GM12878 (cell line): ENCODE results near the gene SRSF2. TPM values are rescaled to one million over a fixed set of nuclear protein-coding genes. Genes with fewer than 3 reads are reported as not detected.

Experiments
- ATAC-seq: fragments of 200-7000 bp; cut with Tn5 transposase; 3 replicates; pipeline ENCODE4 v1.9.1; 2020; ENCODE audit warnings: mild to moderate bottlenecking, moderate library complexity
- BruUV-seq: library from RNA; stranded (reverse); fragments of 400-500 nt; replicated peaks from 2 replicates; lab custom pipeline; 2021; lab: Mats Ljungman, UMichigan
- CTCF ChIA-PET: fragments of 300-600 bp; sonication (Branson Sonifier 250); formaldehyde crosslinking; extraction: SDS; loops from one replicate; lab custom pipeline; 2021; ENCODE audit warnings: inconsistent platforms; lab: Yijun Ruan, JAX
- POLR2A ChIA-PET: fragments of 350-600 bp; formaldehyde crosslinking; extraction: SDS; loops from one replicate; lab custom pipeline; 2021; ENCODE audit warnings: inconsistent platforms; lab: Charles Lee
- RAD21 ChIA-PET: fragments of 300-600 bp; sonication (Branson Sonifier 250); formaldehyde crosslinking; loops from one replicate; lab custom pipeline; 2023; ENCODE audit warnings: antibody characterized with exemption; ENCODE audit not compliant: unreplicated experiment; lab: Charles Lee
- SMC1A ChIA-PET: fragments of 300-600 bp; sonication (Branson Sonifier 250); formaldehyde crosslinking; loops from one replicate; lab custom pipeline; 2023; ENCODE audit not compliant: unreplicated experiment, uncharacterized antibody; lab: Charles Lee
- DNase-seq: peaks from one replicate; pipeline ENCODE4 v3.0.0-alpha.2; 2011; ENCODE audit warnings: low read depth, low spot score
- FAIRE-seq: peaks from 3 replicates; lab custom pipeline; 2011; peaks lifted over from hg19 to GRCh38; lab: Jason Lieb, UNC
- H2AFZ ChIP-seq: 2 replicates; pipeline ENCODE4 v1.6.0; 2011; ENCODE audit warnings: low read depth, low read length, control low read depth; ENCODE audit not compliant: control insufficient read depth
- H3K27ac ChIP-seq: 2 replicates; pipeline ENCODE4 v1.5.1; 2011; ENCODE audit warnings: control low read depth; ENCODE audit not compliant: control insufficient read depth, insufficient read depth
- H3K27me3 ChIP-seq, 2 experiments: replicated peaks in 1 of 2; 2 replicates each; pipeline versions ENCODE4 v1.6.0 to v1.6.1; 2011; ENCODE audit warnings: low read length in 1 of 2; ENCODE audit not compliant: control insufficient read depth in 2 of 2, insufficient read depth in 2 of 2
- H3K36me3 ChIP-seq, 2 experiments: 2 replicates each; pipeline ENCODE4 v1.5.1; 2011; ENCODE audit warnings: low read length in 1 of 2; ENCODE audit not compliant: control insufficient read depth in 2 of 2, insufficient read depth in 2 of 2
- H3K4me1 ChIP-seq: 2 replicates; pipeline ENCODE4 v1.6.1; 2011; ENCODE audit warnings: mild to moderate bottlenecking, low read length, moderate library complexity, mixed read lengths; ENCODE audit not compliant: control insufficient read depth, insufficient read depth
- H3K4me2 ChIP-seq: 2 replicates; pipeline ENCODE4 v1.6.0; 2011; ENCODE audit warnings: control low read depth; ENCODE audit not compliant: control insufficient read depth, insufficient read depth
- H3K4me3 ChIP-seq: fragments of 200-600 bp; sonication (generic); 2 replicates; pipeline ENCODE4 v1.5.1; 2016
- H3K79me2 ChIP-seq: 2 replicates; pipeline ENCODE4 v1.6.0; 2011; ENCODE audit warnings: low read length; ENCODE audit not compliant: control insufficient read depth, insufficient read depth
- H3K9ac ChIP-seq: 2 replicates; pipeline ENCODE4 v1.8.0; 2011; ENCODE audit warnings: low read length, control low read depth, mixed read lengths; ENCODE audit not compliant: control insufficient read depth, insufficient read depth
- H3K9me3 ChIP-seq: replicated peaks from 3 replicates; pipeline ENCODE4 v1.5.1; 2011; ENCODE audit warnings: mild to moderate bottlenecking, low read length; ENCODE audit not compliant: control insufficient read depth, insufficient read depth
- H4K20me1 ChIP-seq: 2 replicates; pipeline ENCODE4 v1.6.0; 2011; ENCODE audit not compliant: control insufficient read depth, insufficient read depth
- BACH1 ChIP-seq: fragments of 450-650 bp; IDR thresholded peaks from 2 replicates; pipeline ENCODE4 v1.6.1; 2017; ENCODE audit warnings: mild to moderate bottlenecking, borderline replicate concordance
- CBX3 ChIP-seq: fragments of 200-600 bp; sonication (generic); IDR thresholded peaks from 2 replicates; pipeline ENCODE4 v1.6.1; 2016; ENCODE audit warnings: low read depth, borderline replicate concordance
- CBX5 ChIP-seq: sonication (generic); IDR thresholded peaks from 2 replicates; pipeline ENCODE4 v1.6.1; 2016; ENCODE audit warnings: low read depth, moderate library complexity, mild to moderate bottlenecking, inconsistent platforms
- CUX1 ChIP-seq: IDR thresholded peaks from 2 replicates; pipeline ENCODE4 v1.6.1; 2012; ENCODE audit warnings: improper control_type of control experiment, low read depth, low read length; ENCODE audit not compliant: insufficient replicate concordance
- FOXM1 ChIP-seq: IDR thresholded peaks from 2 replicates; pipeline ENCODE4 v1.6.1; 2012; ENCODE audit warnings: low read depth, mild to moderate bottlenecking, inconsistent platforms, low read length, moderate library complexity
- GATAD2B ChIP-seq: fragments of 450-650 bp; conservative IDR thresholded peaks from 2 replicates; pipeline ENCODE4 v1.6.1; 2017; ENCODE audit warnings: low read depth, mild to moderate bottlenecking, moderate library complexity
- HSF1 ChIP-seq: fragments of 150-350 bp; IDR thresholded peaks from 2 replicates; pipeline ENCODE4 v1.6.1; 2014; ENCODE audit warnings: mild to moderate bottlenecking, low read depth, low read length
- SMAD5 ChIP-seq: IDR thresholded peaks from 2 replicates; pipeline ENCODE4 v1.6.1; 2016; ENCODE audit warnings: antibody characterized with exemption, low read depth
- ZNF622 ChIP-seq: fragments of 450-650 bp; IDR thresholded peaks from 2 replicates; pipeline ENCODE4 v1.6.1; 2017; ENCODE audit warnings: mild to moderate bottlenecking, inconsistent platforms
- WGBS: methylation state at CpG from one replicate; pipeline ENCODE4 v1.1.6; 2016; ENCODE audit warnings: low lambda C conversion rate; ENCODE audit not compliant: insufficient replicate concordance, insufficient coverage; ENCODE audit errors: missing lambda C conversion rate; 5-methylcytosine and 5-hydroxymethylcytosine counted together
- in situ Hi-C: fragments of 300-500 bp; cut with MboI; formaldehyde crosslinking; loops from 9 replicates; pipeline ENCODE4 v1.14.3; 2018; ENCODE audit warnings: mixed read lengths
- intact Hi-C: fragments of 100-400 bp; cut with micrococcal nuclease; formaldehyde crosslinking; loops from one replicate; pipeline ENCODE4 v1.14.2; 2022; ENCODE audit not compliant: unreplicated experiment
- polyA plus RNA-seq, 11 experiments: library from polyadenylated mRNA; depleted of rRNA in 4 of 11; unstranded in 6 of 11; stranded (reverse) in 5 of 11; fragments of >200 nt; fragmentation: Nextera tagmentation in 4 of 11; fragmentation: Illumina TruSeq in 1 of 11; extraction: Ambion mirVana in 4 of 11; extraction: Trizol in 1 of 11; gene quantifications; 1 replicate in 1 of 11; 2 replicates in 10 of 11; pipeline versions ENCODE4 v1.2.1 to v1.2.3, GENCODE V29; 2011 to 2016; ENCODE audit warnings: inconsistent platforms in 2 of 11, missing spikeins in 2 of 11, low read depth in 1 of 11
- total RNA-seq, 4 experiments: library from RNA; depleted of rRNA in 3 of 4; stranded (reverse); fragments of >200 nt in 3 of 4; fragmentation: Illumina TruSeq in 1 of 4; extraction: Trizol in 1 of 4; gene quantifications; 2 replicates each; pipeline versions ENCODE4 v1.2.1 to v1.2.3, GENCODE V29; 2013 to 2021

SRSF2 gene
- total and polyA plus RNA-seq, 10 of the 15 experiments (the other 5 are each of a cell fraction or from before 2014, with no cell fraction given) = 225 to 795 (median 410) TPM

- Histone ChIP-seq H3K4me3 (no peak overlapping the region), H3K79me2 (no peaks in the 10 kb centered on the region), H3K4me2 (no peak overlapping the region), H2AFZ (no peak overlapping the region), H4K20me1 (no peaks in the 10 kb centered on the region), H3K27me3 (no peaks in the 10 kb centered on the region; a peak in 1 of 4 replicates), H3K4me1 (peaks cover 10% of the 10 kb centered on the region), H3K27ac (no peak overlapping the region), H3K9ac (no peak overlapping the region), H3K9me3 (no peaks in the 10 kb centered on the region), H3K36me3 (no peaks in the 10 kb centered on the region)
- POLR2A ChIA-PET = no interaction called here
- DNase-seq (no peak), FAIRE-seq (no peak), ATAC-seq (no peak)
- CTCF ChIA-PET = interaction anchor here (1.7 to 1.8 kb wide), 2 partner anchors 13 to 20 kb away, joined by 5 to 8 read pairs; no protein-coding TSS in a partner anchor
- SMC1A ChIA-PET = interaction anchor here (1.8 kb wide), 1 partner anchor 13 kb away, joined by 3 read pairs; no protein-coding TSS in a partner anchor
- RAD21 ChIA-PET = no interaction called here
- intact Hi-C loops = no loop called here
- WGBS = 78% methylated on average over 7 of the region's 11 CpGs
- no TSS peak for BruUV-seq
- TF ChIP-seq HSF1 = no peak
- no peak for TF ChIP-seq BACH1
- no peak for TF ChIP-seq FOXM1
- TF ChIP-seq ZNF622 = no peak
- no peak for TF ChIP-seq GATAD2B
- no peak for TF ChIP-seq SMAD5
- TF ChIP-seq CUX1 = no peak
- no peak for TF ChIP-seq CBX3
- no peak for TF ChIP-seq CBX5
- in situ Hi-C loops = no loop called here
These were observed 35.6 kb downstream of the SRSF2 start for GRCh38 chr17:76701471-76701967.
